Stimulated activated CD8-positive, alpha-beta memory T cell treated with anti-CD3 and anti-CD28 coated beads, Interleukin-2, amount 100 ng/mL, for 1 hour (primary cell): ENCODE results near the gene UBXN7.
A peak's percentile ranks its signal among the peaks of the same experiment; 100 is the strongest.
"Not testable (repeated sequence)": the region's sequence is repeated elsewhere in the genome, so short reads cannot be mapped to it uniquely, and the experiment has no call there.

Source experiments
- DNase-seq, 2 donors: peaks; one replicate each; pipeline ENCODE4 v3.0.0-alpha.2; 2020; ENCODE audit warnings: low read depth in 2 of 2

The UBXN7 gene, protein sequence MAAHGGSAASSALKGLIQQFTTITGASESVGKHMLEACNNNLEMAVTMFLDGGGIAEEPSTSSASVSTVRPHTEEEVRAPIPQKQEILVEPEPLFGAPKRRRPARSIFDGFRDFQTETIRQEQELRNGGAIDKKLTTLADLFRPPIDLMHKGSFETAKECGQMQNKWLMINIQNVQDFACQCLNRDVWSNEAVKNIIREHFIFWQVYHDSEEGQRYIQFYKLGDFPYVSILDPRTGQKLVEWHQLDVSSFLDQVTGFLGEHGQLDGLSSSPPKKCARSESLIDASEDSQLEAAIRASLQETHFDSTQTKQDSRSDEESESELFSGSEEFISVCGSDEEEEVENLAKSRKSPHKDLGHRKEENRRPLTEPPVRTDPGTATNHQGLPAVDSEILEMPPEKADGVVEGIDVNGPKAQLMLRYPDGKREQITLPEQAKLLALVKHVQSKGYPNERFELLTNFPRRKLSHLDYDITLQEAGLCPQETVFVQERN

DNA sequence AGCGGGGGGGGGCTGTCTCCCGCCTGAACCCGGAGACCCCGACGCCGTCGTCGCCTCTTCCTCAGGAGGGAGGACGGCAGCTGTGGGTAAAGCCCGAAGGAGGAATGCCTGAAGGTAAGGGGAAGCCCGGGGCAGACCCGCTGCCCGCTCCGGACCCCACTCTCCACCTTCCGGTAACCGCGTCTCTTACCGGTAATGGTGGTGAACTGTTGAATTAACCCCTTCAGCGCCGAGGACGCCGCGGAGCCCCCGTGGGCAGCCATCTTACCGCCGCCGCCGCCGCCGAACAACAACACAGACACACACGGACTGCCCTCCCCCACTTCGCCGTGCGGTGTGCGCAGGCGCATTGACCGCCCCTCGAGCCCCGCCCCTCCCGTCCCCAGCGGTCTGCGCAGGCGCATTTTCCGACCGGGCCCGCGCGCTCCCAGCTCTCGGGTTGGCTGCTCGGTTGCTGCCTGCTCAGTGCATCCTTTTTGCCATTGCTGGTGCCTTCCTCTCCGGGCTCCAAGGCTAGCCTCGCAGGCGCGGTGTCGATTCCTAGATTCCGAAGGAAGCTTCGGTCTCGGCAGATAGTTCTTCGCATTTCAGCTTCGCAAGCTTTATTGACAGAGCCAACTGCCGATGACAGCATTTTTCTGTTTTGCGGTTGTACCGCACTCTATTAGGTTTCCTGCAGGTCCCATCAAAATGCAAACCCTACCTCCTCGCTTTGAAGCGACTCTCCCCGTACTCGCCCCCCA is at the start of gene UBXN7:
Gene UBXN7 (minus strand): TSS at position 291 of the 743 bp plus-strand sequence. CDS start 28 bp downstream, at position 263.
- DNase-seq: peak; percentile 94 to 96

DNA sequence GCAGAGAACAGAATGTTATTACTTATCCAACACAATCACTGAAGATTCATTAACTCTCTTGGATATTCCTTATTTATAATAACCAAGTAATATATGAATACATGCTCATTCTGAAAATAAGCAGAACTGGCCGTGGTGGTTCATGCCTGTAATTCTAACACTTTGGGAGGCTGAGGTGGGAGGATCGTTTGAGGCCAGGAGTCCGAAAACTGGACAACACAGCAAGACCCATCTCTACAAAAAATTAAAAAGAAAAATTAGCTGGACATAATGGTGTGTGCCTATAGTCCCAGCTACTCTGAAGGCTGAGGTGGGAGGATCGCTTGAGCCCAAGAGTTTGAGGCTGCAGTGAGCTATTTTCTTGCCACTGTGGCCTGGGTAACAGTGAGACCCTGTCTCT is 45.5 kb upstream of the UBXN7 start:
- DNase-seq: no peak

DNA sequence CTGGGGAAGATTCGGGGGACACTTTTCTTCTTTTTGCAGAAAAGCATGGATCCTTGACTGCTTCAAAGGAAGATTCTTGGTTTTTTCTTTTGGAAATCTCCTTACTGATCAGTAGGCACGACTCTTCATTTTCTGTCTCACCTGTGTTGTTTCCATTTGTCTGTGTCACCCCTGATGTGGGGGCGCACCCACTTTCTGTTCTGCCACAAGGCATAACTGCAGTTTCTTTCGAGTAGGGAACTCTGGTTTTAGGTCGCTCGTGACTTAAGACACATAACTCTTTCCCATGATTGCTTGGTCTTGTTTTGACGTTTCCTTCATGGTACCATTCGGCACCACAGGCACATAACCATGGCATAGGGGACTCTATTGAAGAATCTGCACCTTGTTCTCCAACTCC is 40.1 kb upstream of the UBXN7 start:
- no peak for DNase-seq

DNA sequence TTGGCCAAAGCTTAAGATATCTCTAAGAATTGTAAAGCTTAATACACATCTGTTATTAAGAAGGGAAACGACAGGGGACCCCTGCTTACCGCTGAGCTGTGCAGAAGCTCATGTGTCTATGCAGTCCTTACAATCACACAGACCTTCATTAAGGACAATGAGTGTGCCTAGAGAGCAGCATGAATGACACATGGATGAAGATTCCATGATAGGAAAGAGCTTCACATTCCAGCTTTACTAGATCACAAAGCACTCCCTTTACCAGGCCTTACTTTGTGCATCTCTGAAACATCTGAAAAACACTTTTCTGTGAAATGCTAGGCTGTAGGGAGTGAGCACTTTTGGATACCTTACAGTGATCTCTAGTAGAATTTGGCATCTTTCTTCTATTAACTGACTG is 39.3 kb upstream of the UBXN7 start:
- no peak for DNase-seq

DNA sequence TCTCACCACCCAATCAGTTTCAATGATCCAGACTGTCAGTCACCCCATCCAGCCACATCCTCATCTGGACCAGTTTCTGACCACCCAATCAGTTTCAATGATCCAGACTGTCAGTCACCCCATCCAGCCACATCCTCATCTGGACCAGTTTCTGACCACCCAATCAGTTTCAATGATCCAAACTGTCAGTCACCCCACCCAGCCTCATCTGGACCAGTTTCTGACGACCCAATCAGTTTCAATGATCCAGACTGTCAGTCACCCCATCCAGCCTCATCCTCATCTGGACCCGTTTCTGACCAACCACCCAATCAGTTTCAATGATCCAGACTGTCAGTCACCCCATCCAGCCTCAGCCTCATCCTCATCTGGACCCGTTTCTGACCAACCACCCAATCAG is 38.0 kb upstream of the UBXN7 start:
- DNase-seq: not testable (repeated sequence)

DNA sequence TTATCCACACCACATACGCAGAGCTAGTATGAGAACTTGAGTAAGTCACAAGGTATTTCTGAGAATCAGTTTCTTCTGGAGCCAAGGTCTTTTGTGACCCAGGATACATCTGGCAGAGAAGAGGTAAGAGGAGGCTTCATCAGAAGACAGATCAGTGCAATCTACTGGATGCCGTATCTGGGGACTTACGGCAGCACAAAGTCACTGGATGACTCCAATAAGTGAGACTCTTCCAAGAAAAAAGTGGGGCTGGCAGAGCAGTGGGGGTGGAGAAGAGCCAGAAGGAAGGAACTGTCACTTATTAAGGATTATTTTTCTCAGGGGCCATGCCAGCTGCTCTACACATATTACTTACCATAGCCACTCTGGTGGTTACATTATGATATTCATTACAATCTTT is 31.6 kb upstream of the UBXN7 start:
- no peak for DNase-seq

DNA sequence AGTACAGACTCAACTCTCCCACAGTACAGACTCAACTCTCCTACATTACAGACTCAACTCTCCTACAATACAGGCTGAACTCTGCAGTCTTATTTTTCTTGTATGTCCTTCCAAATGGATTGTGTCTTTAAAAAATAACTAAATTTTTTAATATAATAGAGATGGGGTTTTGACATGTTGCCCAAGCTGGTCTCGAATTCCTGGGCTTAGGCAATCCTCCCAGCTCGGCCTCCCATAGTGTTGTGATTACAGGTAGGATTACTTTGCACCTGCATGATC is 31.2 kb upstream of the UBXN7 start:
- DNase-seq: no peak

DNA sequence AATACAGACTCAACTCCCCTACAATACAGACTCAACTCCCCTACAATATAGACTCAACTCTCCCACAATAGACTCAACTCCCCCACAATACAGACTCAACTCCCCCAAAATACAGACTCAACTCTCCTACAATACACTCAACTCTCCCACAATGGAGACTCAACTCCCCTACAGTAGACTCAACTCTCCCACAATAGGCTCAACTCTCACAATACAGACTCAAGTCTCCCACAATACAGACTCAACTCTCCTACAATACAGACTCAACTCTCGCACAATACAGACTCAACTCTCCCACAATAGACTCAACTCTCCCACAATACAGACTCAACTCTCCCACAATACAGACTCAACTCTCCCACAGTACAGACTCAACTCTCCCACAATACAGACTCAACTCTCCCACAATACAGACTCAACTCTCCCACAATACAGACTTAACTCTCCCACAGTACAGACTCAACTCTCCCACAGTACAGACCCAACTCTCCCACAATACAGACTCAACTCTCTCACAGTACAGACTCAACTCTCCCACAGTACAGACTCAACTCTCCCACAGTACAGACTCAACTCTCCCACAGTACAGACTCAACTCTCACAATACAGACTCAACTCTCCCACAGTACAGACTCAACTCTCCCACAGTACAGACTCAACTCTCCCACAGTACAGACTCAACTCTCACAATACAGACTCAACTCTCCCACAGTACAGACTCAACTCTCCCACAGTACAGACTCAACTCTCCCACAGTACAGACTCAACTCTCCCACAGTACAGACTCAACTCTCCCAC is 30.7 kb upstream of the UBXN7 start:
- DNase-seq: not testable (repeated sequence)

DNA sequence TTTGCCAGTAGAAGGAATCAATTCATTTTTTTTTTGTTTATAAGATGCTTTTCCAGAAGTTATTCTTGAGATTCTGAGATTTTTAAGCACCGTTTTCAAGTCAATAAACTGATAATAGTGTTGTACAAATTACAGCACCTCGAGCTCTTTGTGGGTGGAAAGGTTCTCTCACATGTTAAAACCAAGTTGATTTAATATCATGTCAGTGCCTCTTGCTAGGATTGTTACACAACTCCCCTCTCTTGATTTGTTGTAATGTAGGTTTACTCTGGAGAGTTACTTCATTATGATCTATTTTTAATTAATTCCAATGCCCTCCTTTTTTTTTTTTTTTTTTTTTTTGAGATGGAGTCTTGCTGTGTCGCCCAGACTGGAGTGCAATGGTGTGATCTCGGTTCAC is 25.8 kb upstream of the UBXN7 start:
- no peak for DNase-seq

DNA sequence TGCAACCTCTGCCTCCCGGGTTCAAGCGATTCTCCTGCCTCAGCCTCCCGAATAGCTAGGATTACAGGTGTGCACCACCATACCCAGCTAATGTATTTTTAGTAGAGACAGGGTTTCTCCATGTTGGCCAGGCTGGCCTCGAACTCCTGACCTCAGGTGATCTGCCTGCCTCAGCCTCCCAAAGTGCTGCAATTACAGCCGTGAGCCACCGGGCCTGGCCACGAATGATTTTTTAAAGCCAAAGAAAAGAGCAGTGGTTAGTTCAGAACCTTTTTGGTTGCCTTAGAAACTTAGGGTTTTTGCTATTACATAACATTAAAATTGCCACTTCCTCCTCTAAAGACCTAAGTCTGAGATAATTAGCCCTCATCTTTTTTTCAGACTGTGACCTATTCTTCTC is 25.2 kb upstream of the UBXN7 start:
- DNase-seq: not testable (repeated sequence)

DNA sequence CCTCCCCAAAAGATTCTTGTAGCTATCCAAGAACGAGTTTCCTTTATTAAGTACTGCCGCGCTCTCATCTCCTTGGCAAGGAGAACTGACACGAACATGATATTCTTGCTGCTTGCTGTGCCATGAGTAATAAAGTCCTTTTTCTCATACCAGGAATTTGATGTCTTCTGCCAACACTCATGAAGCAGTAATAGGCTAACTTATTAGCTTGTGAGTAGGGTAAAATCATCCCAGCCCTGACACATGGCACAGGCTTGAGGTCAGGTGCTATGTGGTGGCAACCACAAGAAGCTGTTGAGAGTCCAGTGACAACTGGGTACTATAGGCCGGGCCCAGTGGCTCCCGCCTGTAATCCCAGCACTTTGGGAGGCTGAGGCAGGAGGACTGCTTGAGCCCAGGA is 22.7 kb upstream of the UBXN7 start:
- no peak for DNase-seq

DNA sequence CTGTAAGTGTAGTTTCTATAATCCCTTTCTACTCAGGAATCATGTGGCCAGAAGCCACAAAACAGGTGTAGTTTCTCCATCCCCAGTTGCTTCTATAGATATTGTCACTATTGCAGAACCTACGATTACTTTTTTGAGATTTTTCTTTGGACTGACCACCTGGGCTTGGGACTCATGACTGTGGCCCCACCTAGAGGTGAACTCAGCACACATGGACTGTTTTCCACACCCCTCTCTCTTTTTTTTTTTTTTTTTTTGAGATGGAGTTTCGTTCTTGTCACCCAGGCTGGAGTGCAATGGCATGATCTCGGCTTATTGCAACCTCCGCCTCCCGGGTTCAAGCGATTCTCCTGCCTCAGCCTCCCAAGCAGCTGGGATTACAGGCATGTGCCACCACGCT is 13.2 kb upstream of the UBXN7 start:
- DNase-seq: not testable (repeated sequence)

DNA sequence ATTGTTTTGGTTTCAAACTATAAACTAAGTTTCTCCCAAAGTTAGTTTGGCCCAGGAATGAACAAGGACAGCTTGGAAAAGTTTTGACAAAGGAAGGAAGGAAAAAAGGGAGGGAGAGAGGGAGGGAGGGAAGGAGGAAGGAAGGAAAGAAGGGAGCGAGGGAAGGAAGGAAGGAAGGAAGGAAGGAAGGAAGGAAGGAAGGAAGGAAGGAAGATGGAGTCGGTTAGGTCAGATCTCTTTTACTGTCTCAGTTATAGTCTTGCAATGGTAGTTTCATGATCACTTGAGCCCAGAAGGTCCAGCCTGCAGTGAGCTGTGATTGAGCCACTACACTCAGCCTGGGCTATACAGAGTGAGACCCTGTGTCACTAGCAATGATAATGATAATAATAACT is 12.3 kb upstream of the UBXN7 start:
- no peak for DNase-seq

DNA sequence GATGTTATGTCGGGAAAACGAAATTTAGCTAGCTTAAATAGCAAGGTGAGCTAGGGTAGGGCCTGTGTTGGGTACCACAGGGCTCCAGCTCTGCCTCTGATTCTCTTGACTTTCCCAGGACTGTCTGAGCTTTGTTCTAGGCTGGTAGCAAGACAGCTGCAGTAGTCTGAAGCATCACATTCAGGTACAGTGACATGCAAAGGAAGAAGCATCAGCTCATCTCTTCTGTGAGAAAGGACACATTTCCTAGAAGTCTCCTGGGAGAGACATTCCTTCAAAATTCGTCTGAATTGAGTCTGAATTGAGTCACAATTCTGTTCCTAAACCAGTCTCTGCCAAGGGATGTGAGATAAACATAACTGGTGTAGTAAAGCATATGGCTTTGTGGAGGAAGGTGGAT is 8.5 kb upstream of the UBXN7 start:
- DNase-seq: no peak

DNA sequence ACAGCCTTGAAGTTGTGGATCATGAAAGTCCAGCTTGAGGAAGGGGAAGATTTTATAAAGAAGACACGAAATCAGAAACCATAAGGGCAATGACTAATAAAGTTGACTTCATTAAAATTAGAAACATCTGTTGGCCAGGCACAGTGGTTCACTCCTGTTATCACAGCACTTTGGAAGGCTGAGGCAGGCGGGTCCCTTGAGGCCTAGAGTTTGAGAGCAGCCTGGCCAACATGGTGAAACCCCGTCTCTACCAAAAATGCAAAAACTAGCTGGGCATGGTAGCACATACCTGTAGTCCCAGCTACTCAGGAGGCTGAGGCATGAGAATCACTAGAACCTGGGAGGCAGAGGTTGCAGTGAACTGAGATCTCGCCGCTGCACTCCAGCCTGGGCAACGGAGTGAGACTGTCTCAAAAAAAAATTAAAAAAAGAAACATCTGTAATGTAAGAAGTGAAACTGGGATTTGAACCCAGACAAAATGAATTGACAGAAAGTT is 7.9 kb upstream of the UBXN7 start:
- no peak for DNase-seq

DNA sequence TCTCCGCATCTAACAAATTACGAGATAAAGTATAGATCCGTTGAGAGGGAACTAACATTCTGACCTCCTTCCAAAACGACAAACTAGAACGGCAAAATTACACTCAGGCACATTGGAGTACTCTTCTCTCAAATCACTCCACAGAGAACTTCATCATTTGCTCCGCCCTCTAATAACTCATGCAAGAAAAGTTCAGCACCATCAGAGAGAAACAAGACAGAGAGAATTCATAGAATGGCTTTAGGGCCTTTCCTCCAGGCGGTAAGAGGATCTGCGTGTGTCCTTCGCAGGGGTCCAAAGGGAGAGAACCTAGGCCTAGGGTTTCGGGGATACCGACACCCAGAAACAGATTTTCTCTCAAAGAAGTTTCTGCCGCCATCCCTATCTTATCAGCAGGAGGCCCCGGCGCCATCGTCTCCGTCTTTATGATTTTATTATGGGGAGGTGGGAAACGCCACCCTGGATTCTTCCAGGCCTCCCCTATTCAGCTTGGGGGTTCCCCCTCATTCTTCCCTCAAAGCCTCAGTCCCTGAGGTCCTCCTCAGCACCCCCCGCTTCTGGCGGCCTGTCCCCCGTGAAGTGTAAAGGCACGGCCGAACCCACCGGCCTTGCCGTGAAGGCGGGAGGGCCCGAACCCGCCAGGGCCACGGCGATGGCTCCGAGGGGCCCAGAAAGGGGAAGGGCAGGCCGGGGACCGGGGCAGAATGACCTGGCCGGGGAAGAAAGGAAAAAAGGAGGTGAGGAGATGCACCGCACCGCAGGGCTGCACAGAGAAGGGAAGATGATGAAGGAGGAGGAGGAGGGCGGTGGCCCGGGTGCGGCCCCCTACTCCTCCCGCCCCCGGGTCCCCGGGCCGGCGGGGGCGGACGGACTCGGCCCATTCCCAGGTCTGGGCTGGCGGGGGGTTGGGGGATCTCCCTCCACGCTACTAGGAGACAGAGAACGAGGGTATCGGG is 768 bp downstream of the UBXN7 start:
- no peak for DNase-seq

DNA sequence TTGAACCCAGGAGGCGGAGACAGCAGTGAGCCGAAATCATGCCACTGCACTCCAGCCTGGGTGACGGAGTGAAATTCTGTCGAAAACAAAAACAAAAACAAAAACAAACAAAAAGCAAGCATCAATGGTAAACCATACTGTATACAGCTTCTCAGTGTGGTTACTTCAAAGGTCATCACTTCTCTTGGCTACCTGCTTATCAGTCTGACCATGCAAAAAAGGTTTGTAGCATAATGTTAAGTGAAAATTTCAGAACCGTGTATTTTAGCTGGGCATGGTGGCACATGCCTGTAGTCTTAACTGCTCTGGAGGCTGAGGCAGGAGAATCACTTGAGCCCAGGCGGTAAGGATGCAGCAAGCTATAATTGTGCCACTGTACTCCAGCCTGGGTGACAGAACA is 4.2 kb downstream of the UBXN7 start:
- DNase-seq: no peak

DNA sequence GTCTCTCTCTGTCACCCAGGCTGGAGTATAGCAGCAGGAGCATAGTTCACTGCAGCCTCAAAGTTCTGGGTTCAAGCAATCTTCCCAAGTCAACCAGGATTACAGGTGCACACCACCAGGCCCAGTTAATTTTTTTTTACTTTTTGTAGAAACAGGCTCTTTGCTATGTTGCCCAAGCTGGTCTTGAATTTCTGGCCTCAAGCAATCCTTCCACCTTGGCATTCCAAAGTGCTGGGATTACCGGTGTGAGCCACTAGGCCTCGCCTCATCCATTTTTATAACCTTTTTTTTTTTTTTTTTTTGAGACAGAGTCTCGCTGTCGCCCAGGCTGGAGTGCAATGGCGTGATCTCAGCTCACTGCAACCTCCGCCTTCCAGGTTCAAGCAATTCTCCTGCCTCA is 7.8 kb downstream of the UBXN7 start:
- not testable (repeated sequence) for DNase-seq

DNA sequence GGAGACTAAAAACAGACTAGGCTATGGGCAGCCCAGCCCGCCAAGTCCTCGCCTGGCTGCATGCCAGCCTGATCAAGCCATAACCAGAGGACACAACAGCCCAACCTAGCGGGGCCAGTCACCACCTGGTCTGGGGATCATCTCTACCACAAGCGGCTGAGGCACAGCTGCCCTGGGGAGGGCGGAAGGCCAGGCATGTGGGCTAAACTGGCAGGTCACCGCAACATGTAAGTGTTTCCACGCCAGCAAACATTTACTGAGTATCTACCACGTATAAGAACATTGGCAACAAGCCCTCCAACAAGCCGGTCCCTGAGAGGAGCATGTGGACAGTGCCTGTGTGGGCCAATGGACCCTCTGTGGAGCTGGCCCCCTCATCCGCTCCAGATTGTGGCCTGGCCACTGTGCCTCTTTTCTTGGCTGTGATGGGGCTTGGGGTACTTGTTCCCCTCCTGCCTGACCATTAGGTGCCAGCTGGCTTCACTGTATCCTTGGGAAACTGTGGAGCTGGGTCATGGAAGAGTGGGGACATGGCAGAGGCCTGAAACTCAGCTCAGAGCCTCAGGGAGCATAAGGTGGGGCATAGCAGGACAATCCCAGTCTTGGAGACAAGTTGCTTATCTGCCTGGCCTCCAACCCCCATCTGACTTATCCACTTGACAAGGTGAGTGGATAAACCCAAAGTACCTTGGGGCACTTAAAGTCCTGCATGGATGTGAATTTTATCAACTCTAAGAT is 9.0 kb downstream of the UBXN7 start:
- DNase-seq: no peak

DNA sequence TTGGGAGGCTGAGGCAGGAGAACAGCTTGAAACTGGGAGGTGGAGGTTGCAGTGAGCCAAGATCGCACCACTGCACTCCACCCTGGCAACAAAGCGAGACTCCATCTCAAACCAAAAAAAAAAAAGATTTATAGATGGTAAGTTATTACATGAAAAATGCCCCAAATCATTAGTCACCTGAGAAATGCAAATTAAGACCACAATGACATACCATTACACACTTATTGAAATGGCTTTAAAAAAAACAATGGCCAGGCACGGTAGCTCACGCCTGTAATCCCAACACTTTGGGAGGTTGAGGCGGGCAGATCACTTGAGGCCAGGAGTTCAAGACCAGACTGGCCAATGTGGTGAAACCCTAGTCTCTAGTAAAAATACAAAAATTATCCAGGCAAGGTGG is 10.6 kb downstream of the UBXN7 start:
- not testable (repeated sequence) for DNase-seq
